ENCODE results near the gene TAF4.
"Not testable (repeated sequence)": the region's sequence is repeated elsewhere in the genome, so short reads cannot be mapped to it uniquely, and the experiment has no call there.

TAF4 gene, protein sequence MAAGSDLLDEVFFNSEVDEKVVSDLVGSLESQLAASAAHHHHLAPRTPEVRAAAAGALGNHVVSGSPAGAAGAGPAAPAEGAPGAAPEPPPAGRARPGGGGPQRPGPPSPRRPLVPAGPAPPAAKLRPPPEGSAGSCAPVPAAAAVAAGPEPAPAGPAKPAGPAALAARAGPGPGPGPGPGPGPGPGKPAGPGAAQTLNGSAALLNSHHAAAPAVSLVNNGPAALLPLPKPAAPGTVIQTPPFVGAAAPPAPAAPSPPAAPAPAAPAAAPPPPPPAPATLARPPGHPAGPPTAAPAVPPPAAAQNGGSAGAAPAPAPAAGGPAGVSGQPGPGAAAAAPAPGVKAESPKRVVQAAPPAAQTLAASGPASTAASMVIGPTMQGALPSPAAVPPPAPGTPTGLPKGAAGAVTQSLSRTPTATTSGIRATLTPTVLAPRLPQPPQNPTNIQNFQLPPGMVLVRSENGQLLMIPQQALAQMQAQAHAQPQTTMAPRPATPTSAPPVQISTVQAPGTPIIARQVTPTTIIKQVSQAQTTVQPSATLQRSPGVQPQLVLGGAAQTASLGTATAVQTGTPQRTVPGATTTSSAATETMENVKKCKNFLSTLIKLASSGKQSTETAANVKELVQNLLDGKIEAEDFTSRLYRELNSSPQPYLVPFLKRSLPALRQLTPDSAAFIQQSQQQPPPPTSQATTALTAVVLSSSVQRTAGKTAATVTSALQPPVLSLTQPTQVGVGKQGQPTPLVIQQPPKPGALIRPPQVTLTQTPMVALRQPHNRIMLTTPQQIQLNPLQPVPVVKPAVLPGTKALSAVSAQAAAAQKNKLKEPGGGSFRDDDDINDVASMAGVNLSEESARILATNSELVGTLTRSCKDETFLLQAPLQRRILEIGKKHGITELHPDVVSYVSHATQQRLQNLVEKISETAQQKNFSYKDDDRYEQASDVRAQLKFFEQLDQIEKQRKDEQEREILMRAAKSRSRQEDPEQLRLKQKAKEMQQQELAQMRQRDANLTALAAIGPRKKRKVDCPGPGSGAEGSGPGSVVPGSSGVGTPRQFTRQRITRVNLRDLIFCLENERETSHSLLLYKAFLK

DNA sequence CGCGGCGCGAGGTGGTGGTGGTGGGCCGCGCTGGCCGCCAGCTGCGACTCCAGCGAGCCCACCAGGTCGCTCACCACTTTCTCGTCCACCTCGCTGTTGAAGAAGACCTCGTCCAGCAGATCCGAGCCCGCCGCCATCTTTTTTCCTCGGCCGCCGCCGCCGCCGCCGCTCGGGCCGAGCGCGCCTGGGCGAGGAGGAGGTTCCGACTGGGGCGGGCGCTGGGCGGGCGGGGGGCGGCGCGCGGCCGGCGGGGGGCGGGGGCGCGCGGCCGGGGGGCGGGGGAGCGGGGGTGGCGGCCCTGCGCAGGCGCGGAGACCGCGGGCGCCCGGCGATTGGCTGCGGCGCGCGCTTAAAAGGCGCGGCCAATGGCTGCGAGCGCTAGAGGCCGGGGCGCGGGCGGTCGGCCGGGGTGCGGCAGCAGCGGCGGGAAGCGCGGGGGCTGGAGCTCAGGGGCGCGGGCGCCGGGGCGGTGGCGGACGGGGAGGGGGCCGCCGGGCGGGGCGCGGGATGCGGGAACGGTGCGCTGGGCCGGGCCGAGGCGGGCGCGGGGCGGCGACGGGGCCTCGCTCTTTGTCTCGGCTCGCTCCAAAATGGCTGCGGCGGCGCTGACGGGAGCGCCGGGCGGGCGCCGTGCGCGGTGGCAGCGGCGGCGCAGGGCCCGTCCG, at the start of gene TAF4:
TSS of gene TAF4 (minus strand) at position 208 of the 665 bp plus-strand sequence. CDS start at position 137, 71 bp downstream.
- DNase-seq: peak; percentile 93

DNA sequence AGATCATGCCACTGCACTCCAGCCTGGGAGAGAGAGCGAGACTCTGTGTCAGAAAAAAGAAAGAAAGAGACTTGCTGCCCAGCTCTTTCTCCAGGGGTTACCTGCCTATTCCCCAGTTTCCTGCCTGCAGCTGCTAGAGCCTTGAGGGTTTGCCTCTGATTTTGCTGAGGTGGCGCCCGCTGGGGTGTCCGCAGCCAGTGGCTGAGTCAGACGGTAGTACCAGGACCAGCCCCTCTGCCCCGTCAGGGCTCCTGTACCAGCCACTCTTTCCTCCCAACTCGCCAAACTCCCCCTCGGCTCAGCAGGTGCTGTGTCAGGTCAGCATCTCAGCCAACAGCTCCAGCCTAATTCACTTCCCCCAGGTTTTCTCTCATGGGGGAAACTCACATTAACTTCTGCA, 49.2 kb upstream of the TAF4 start:
- no peak for DNase-seq

DNA sequence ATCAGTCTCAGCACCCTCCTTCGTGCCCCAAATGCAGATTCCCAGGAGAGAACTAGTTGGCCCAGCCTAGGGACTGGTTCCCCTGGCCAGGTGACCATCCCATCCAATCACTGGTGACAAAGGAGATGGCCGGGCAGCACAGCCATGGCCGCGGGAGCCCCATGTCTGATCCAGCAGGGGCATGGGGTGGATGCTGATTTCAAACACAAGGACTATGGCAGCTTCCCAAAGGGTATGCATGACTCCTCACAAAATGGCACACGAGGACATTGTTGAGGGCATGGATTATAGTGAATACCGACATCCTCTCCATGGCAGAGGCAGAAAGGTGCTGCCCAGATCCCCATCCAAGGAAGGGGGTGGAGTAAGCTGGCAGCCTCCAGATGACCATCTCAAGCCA, 46.7 kb upstream of the TAF4 start:
- no peak for DNase-seq

DNA sequence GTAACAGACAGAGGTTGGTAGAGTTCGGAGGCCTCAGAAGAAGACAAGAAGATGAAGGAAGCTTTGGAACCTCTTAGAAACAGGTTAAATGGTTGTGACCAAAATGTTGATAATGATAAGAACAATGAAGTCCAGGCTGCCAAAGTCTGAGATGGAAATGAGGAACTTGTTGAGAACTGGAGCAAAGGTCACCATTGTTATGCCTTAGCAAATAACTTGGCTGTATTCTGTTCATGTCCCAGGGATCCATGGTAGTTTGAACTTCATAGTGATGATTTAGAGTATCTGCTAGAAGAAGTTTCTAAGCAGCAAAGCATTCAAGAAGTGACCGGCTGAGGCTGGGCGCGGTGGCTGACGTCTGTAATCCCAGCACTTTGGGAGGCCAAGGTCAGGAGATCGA, 45.5 kb upstream of the TAF4 start:
- no peak for DNase-seq

DNA sequence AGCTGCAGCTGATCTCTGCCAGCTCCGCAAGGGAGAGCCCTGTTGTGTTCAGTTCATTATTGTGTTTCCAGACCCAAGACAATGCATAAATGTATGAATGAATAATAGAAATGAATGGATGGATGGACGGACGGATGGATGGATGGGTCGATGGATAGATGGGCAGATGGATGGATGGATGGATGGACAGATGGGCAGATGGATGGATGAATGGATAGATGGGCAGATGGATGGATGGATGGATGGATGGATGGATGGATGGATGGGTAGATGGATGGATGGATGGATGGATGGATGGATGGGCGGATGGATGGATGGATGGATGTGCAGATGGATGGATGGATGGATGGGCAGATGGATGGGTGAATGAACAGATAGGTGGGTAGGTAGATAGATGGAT, 39.9 kb upstream of the TAF4 start:
- DNase-seq: no peak

DNA sequence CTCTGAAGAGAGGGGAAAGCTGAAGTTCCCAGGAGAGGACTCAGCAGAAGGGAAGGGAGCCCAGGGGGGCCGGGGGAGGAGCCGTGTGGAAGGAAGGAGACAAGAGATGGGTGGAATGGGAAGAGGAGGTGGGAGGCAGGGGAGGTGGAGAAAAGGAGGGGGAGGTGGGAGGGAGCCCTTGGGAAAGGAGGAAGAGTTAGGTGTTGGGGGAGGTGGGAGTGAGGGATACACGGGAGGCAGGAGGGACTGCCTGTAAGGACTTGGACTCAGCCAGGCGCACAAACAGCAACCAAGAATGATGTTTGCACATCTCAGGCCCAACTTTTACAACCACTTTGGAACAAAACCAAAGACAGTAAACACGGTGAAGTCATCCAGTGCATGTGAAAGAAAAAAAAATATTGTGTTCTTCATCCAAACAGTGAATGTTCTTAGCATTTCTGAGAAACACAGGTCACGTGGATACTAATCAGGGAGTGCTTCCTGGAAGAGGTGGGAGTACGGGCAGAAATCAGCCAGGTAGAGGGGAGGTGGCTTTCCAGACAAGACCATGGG, 39.2 kb upstream of the TAF4 start:
- DNase-seq: no peak

DNA sequence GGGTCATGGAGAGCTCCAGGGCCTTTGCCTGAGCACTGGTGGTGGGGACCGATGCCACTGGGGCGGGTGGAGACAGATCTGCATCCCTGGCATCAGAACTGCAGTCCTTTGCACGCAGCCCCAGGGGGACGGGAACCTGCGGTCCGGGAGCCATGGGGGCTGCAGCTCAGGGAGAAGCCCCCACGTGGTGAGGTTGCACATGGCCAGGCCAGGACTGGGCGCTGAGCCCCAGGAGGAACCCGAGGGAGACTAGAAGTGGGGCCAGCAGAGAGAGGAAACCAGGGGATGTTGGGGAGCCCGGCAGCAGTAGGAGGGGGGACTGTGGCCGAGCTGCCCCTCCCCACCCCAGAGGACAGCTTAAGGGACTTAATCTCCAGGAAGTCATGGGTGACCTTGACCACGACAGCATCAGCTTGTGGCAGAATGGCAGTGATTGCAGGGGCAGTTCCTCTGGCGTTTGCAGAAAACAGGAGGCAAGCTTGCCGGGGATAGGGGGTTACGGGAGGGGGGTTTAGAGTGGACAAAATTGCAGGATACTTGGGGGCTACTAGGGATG, 38.6 kb upstream of the TAF4 start:
- no peak for DNase-seq

DNA sequence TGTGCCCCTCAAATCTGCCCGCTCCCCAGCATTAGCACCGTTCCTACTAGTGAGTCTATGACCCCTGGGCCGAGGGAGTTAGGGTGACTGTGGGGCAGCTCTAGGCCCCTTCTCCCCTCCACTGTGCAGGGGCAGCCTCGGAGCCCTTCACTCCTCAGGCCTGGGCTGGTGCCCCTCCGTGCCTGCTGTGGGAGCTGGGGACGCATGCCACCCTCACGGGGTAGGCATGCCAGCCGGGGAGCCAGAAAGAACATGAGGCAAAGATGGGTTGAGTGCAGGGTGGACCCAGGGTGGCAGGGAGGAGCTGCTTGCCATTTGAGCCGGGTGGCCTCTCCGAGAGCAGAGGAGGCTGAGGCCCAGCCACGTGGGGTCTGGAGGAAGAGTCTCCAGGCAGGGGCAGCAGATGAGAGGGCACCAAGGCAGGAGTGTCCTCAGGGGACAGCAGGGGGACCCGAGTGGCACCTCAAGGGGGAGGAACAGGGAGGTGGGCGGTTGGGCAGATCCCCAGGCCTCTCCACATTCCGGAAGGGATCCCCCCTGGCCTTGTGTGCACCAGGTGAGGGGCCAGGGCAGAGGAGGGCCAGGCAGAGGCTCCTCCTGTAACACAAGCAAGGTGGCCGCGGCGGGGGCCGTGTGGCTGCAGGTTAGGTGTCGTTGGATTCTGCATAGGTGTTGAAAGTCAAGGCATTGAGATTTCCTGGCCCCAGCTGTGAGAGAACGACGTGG, 38.0 kb upstream of the TAF4 start:
- no peak for DNase-seq

DNA sequence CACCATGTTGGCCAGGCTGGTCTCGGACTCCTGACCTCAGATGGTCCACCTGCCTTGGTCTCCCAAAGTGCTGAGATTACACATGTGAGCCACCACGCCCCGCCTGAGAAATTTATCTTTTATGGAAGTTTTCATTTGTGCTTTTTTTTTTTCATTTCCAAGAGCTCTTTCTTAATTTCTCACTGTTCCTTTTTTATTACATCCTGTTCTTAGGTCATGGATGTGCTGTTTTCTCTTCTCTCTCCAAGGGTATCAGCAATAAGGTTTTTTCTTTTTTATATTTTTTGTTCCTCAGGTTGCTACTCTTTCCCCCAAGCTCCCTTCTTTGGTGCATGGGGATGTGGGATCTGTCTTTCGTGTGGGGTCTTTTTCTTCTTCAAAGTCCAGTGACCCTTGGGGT, 35.4 kb upstream of the TAF4 start:
- no peak for DNase-seq

DNA sequence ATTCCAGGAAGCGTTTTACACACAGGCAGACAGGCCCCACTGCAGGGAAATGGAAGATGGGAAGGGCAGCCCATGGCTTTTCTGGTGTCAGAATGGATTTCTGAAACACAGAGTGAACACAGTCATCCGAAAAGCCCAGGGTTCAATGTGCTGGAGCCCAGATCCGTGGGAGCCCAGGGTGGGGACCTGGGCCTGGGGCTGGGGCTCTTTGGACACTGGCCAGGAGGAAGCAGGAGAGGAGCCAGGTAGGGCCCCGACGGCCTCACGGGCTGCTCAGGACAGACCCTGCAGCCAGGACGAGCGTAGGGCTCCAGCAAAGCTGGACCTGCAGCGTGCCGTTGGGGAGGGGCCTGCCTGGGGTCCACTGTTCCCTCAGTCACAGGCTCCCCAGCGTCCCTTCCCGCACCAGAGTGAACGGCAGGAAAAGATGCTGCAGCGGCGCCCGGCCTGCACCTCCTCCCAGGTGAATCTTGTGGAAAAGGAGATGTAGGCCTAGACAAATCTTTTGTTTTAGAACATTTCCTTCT, 32.3 kb upstream of the TAF4 start:
- DNase-seq: no peak

DNA sequence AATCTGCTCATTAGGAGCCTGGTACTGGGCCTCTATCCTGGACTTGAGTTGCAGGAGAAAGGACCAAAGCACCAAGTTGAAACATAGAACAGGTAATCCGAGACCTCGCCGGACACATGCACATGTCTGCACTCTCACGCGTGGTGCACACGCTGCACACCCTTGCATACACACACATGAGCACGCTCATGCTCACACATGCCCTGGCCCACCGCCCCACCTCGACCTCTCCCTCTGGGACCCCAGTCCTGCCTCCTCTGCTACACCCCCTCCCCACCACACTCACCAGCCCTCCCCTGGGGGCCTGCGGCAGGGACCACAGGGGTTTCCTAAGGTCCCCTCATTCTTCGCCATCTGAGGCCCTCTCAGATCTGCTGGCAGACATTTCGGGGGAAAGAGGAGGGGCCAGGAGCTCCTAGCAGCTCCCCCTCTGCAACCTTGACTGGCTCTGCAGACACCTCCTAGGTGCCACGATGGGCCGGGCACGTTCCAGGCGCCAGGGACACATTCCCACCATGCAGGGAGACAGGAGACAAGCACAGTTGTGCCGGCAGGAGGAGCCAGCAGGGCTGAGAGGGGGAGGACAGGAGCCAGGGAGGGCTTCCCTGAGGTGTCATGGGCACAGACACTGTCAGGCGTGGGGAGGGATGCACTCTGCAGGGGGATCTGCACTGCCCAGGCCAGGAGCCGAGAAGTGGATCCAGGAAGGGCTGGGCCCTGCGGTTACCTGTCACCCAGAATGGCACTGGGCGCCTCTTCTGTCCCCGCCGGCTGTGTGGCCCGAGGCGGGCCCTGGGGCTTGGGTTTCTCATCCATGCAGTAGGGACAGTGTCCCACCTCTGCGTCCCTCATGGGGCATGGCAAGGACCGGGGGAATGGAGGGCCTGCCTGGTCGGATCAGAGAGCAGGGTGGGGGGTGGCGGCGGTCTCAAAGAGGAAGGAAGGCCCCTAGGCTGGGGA, 31.0 kb upstream of the TAF4 start:
- no peak for DNase-seq

DNA sequence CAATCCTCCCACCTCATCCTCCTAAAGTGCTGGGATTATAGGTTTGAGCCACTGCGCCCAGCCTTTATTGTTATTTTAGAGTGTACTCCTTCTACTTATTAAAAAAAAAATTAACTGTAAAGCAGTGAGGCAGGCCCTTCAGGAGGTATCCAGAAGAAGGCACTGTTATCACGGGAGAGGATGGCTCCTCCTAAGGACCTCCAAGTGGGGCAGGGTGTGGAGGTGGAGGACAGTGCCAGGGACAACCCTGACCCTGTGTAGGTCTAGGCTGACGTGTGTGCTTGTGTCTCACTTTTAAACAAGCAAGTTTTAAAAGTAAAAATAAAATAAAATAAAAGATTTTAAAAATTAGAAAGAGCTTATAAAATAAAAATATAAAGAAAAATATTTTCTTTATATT, 23.7 kb upstream of the TAF4 start:
- DNase-seq: no peak

DNA sequence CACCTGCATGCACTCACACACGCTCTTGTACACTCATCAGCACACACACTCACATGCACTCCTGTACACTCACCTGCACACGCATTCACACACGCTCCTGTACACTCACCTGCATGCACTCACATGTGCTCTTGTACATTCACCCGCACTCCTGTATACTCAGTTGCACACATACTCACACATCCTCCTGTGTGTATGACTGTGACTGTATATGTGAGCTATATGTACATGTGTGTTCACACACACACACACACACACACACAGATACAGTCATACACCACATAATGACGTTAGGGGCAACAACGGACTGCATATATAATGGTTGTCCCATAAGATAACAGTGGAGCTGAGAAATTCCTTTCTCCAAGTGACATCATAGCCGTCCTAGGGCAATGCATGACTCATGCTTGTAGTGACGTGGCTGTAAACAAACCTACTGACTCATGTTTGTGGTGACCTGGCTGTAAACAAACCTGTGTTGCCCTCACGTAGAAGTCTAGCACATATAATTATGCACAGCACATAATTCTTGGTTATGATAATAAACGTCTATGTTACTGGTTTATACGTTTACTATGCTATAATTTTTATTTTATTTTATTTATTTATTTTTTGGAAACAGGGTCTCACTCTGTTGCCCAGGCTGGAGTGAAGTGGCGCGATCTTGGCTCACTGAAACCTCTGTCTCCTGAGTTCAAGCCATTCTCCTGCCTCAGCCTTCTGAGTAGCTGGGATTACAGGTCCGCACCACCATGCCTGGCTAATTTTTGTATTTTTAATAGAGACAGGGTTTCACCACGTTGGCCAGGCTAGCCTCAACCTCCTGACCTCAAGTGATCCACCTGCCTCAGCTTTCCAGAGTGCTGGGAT, 22.8 kb upstream of the TAF4 start:
- DNase-seq: no peak

DNA sequence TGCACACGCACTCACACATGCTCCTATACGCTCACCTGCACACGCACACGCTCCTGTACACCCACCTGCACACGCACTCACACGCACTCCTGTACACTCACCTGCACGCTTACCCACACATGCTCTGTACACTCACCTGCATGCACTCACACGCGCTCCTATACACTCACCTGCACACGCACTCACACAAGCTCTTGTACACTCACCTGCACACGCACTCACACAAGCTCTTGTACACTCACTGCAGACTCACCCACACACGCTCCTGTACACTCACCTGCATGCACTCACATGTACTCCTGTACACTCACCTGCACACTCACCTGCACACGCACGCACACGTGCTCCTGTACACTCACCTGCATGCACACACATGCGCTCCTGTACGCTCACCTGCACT, 22.0 kb upstream of the TAF4 start:
- DNase-seq: no peak

DNA sequence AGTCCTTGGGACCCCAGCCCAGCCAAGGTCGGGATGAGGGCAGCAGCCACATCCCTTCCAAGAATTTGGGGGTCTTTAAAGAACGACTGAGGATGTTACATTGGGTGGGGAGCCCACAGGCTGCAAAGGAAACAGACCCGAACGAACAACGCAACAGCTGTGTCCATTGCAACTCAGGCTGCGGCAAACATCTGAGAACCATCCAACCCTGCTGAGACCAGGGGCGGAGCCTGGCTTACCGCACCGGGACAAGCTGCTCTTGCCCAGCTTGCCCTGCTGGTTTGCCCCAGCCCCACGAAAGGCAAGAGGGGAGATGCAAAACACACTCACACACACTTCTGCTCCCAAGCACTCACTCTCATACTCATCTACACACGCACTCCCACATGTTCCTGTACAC, 21.5 kb upstream of the TAF4 start:
- DNase-seq: no peak

DNA sequence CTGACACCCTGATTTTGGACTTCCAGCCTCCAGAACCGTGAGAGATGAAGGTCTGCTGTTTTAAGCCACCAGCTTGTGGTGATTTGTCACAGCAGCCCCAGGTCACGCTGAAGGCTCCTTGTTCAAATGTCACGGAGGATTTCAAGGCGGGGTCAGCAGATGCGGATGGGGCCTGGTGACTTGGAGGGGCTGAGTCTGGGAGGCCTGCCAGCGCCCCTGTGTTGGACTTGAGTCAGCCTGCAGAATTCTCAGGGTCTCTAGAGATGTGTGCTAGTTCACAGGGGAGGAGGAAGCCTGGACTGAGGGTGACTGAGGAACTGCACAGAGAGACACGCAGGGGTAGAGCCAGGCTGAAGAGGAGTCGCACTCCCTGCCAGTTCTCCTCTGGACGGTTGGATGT, 19.5 kb upstream of the TAF4 start:
- DNase-seq: no peak

DNA sequence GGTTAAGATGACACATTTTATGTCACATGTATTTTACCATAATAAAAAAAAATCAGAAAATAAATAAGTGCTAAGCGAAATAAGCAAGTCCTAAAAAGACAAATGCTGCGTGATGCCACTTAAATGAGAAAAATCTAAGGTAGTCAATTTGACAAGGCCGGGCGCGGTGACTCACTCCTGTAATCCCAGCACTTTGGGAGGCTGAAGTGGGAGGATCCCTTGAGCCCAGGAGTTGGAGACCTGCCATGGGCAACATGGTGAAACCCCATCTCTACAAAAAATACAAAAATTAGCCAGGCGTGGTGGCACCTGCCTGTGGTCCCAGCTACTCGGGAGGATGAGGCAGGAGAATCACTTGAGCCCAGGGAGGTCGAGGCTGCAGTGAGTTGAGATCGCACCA, 18.5 kb upstream of the TAF4 start:
- not testable (repeated sequence) for DNase-seq

DNA sequence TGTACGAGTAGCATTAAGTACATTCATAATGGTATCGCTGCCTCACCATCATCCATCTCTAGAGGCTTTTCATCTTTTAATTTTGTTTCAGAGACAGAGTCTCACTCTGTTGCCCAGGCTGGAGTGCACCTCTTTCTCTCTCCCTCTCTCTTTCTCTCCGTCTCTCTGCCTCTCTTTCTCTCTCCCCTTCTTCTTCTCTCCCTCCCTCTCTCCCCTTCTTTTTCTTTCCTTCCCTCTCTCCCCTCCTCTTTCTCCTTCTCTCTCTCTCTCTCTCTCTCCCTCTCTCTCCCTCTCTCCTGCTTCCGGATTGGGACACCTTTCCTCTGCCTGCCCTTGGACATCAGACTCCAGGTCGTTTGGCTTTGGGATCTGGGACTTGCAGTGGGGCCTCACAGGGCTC, 17.6 kb upstream of the TAF4 start:
- no peak for DNase-seq

DNA sequence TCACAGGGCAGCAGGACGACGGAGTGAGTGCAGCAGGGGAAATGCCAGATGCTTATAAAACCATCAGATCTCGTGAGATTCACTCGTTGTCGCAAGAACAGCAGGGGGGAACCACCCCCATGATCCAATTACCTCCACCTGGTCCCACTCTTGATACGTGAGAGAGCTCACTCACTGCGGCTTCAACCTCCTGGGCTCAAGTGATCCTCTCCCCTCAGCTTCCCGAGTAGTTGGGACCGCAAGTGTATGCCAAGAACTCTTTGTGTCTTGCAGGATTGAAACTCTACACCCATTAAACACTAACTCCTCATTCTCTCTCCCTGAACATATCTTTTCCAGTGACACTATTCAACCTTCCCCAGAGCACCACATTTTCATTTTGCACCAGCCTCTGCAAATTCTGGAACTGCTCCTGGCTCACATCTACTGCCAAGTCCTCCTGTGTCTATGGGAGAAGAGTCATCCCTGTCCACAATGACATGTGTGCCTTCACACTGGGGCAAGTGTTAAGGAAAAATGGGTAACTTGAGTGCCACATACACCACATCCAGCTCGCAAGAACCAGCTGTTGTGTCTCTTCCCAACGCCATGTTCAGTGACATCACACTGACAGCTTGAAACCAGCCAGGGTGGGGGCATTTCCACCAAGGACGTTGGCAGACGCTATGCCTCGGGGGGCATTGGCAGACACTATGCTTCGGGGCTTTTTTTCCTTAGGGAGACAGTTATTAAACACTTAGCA, 14.7 kb upstream of the TAF4 start:
- DNase-seq: no peak
